Aorta (tissue), 5 donors: ENCODE data around the gene GPX4. TPM values are rescaled to one million over a fixed set of nuclear protein-coding genes. Genes with fewer than 3 reads are reported as not detected.

Experiments used
- ATAC-seq: fragments of 200-7000 bp; cut with Tn5 transposase; one replicate; pipeline ENCODE4 v1.9.1; 2022; ENCODE audit warnings: moderate library complexity; ENCODE audit not compliant: low FRiP score
- DNase-seq, 2 donors: peaks; one replicate each; pipeline ENCODE4 v3.0.0-alpha.2; 2020
- H3K27ac ChIP-seq, 2 donors: one replicate each; pipeline ENCODE4 v1.5.1; 2013; ENCODE audit warnings: low read length in 2 of 2, mild to moderate bottlenecking in 2 of 2, moderate library complexity in 2 of 2, control low read depth in 1 of 2, inconsistent platforms in 1 of 2, low read depth in 1 of 2
- H3K27me3 ChIP-seq, 2 donors: one replicate each; pipeline ENCODE4 v1.6.1; 2013; ENCODE audit warnings: control low read depth in 1 of 2, low read length in 1 of 2, mild to moderate bottlenecking in 1 of 2, moderate library complexity in 1 of 2; ENCODE audit not compliant: insufficient read depth in 2 of 2, control insufficient read depth in 1 of 2
- H3K36me3 ChIP-seq, 2 donors: one replicate each; pipeline ENCODE4 v1.6.1; 2013; ENCODE audit warnings: control low read depth in 1 of 2, low read length in 1 of 2, mild to moderate bottlenecking in 1 of 2; ENCODE audit not compliant: insufficient read depth in 2 of 2, control insufficient read depth in 1 of 2
- H3K4me1 ChIP-seq, 2 donors: one replicate each; pipeline ENCODE4 v1.6.1; 2013; ENCODE audit warnings: low read length in 2 of 2, control low read depth in 1 of 2, mild to moderate bottlenecking in 1 of 2, moderate library complexity in 1 of 2; ENCODE audit not compliant: insufficient read depth in 2 of 2, control insufficient read depth in 1 of 2
- H3K4me3 ChIP-seq, 2 donors: one replicate each; pipeline ENCODE4 v1.5.1; 2013; ENCODE audit warnings: low read length in 2 of 2, control low read depth in 1 of 2, mild to moderate bottlenecking in 1 of 2
- H3K9me3 ChIP-seq: one replicate; pipeline ENCODE4 v1.6.1; 2013; ENCODE audit warnings: mild to moderate bottlenecking, low read length; ENCODE audit not compliant: control insufficient read depth
- whole genome bisulfite sequencing, 2 donors: extraction: QIAGEN DNeasy Blood & Tissue Kit; methylation state at CpG; one replicate each; pipeline ENCODE4 v1.1.7; 2013; 5-methylcytosine and 5-hydroxymethylcytosine counted together
- intact Hi-C, 2 donors: fragments of 100-400 bp; cut with DNase I; formaldehyde crosslinking; loops; one replicate each; pipeline versions ENCODE4 v1.14.2 to v1.15.0; 2022
- polyA plus RNA-seq, 2 donors: library from polyadenylated mRNA; stranded (reverse); fragments of 200-250 nt; gene quantifications; one replicate each; pipeline ENCODE4 v1.2.3, GENCODE V29; 2013
- total RNA-seq, 2 donors: library from RNA; stranded (reverse); fragmentation: NEBNext Ultra II Directional; extraction: Animal tissue kit (Norgen Biotek cat#: 25700); gene quantifications; one replicate each; pipeline ENCODE4 v1.2.1, GENCODE V29; 2021
- donor health status: healthy with polysubstance abuse.
- donor health status: Bipolar disorder and iron deficiency.
- donor health status: DM: no; HTN: no; CAD: no.
- donor health status: DM: no; HTN: no; CAD: no.
- donor health status: DM: yes; HTN: yes; CAD: no.

GPX4 gene
- total and polyA plus RNA-seq, 4 donors: 165 to 786 (median 466) TPM

GRCh38 chr19:1066748-1067340, 37.0 kb upstream of the GPX4 start, which contains the start of gene ARHGAP45:
Gene ARHGAP45 (plus strand): TSS chr19:1067167. CDS start chr19:1067406, 239 bp downstream.
- intact Hi-C loops: no loop called here
- Histone ChIP-seq H3K27ac (no peak within 1 kb of the TSS), H3K27me3 (no peaks in the 10 kb centered on the region), H3K36me3 (no peaks in the 10 kb centered on the region), H3K4me1 (no peaks in the 10 kb centered on the region), H3K9me3 (no peaks in the 10 kb centered on the region), H3K4me3 (peak within 1 kb of the TSS in 1 of 2 donors; percentile 15)
- WGBS, 2 donors: 6% methylated on average over 49 to 61 of the region's 61 CpGs
- DNase-seq (peak; percentile 74 to 83), ATAC-seq (no peak)

GRCh38 chr19:1067341-1067957, 36.3 kb upstream of the GPX4 start:
- Histone ChIP-seq H3K4me3 (peak overlapping the region in 1 of 2 donors; percentile 15), H3K36me3 (no peaks in the 10 kb centered on the region), H3K4me1 (no peaks in the 10 kb centered on the region), H3K9me3 (no peaks in the 10 kb centered on the region), H3K27me3 (no peaks in the 10 kb centered on the region), H3K27ac (no peak overlapping the region)
- 4 to 5% methylated on average over 33 to 38 of the region's 38 CpGs for WGBS, 2 donors
- peak; percentile 53 to 77 for DNase-seq
- intact Hi-C loops: no loop called here
- ATAC-seq: no peak

- no peaks in the 10 kb centered on the region for H3K36me3 ChIP-seq
- no peak overlapping the region for H3K4me3 ChIP-seq
- 72 to 76% methylated on average over 45 of the region's 45 CpGs for WGBS, 2 donors
- ATAC-seq (peak; percentile 4), DNase-seq (peak; percentile 76 to 85)
- H3K27me3 ChIP-seq: no peaks in the 10 kb centered on the region
- H3K9me3 ChIP-seq: no peaks in the 10 kb centered on the region
- no peak overlapping the region for H3K27ac ChIP-seq
- intact Hi-C loops: no loop called here
- H3K4me1 ChIP-seq: no peaks in the 10 kb centered on the region
Observed at GRCh38 chr19:1068009-1069001, 35.5 kb upstream of the GPX4 start.

GRCh38 chr19:1069009-1069779, 34.6 kb upstream of the GPX4 start:
- Histone ChIP-seq H3K27ac (no peak overlapping the region), H3K27me3 (no peaks in the 10 kb centered on the region), H3K36me3 (no peaks in the 10 kb centered on the region), H3K9me3 (no peaks in the 10 kb centered on the region), H3K4me1 (no peaks in the 10 kb centered on the region), H3K4me3 (no peak overlapping the region)
- intact Hi-C loops: no loop called here
- peak; percentile 34 for ATAC-seq
- DNase-seq: peak; percentile 83 to 91
- WGBS, 2 donors: 46 to 49% methylated on average over 25 of the region's 25 CpGs

- 7 to 12% methylated on average over 21 of the region's 21 CpGs for WGBS, 2 donors
- peak in 1 of 2 donors; percentile 47 for DNase-seq
- no peak overlapping the region for H3K4me3 ChIP-seq
- H3K4me1 ChIP-seq: no peaks in the 10 kb centered on the region
- ATAC-seq: no peak
- intact Hi-C loops: no loop called here
- no peak overlapping the region for H3K27ac ChIP-seq
- H3K27me3 ChIP-seq: no peaks in the 10 kb centered on the region
- no peaks in the 10 kb centered on the region for H3K36me3 ChIP-seq
- H3K9me3 ChIP-seq: no peaks in the 10 kb centered on the region
Observed at GRCh38 chr19:1070576-1070930, 33.2 kb upstream of the GPX4 start.

GRCh38 chr19:1070931-1071791, 32.6 kb upstream of the GPX4 start:
- 4 to 6% methylated on average over 90 to 99 of the region's 99 CpGs for WGBS, 2 donors
- intact Hi-C loops: no loop called here
- no peaks in the 10 kb centered on the region for H3K36me3 ChIP-seq
- DNase-seq (peak; percentile 53 to 81), ATAC-seq (no peak)
- H3K4me1 ChIP-seq: no peaks in the 10 kb centered on the region
- no peaks in the 10 kb centered on the region for H3K27me3 ChIP-seq
- no peak overlapping the region for H3K27ac ChIP-seq
- H3K9me3 ChIP-seq: no peaks in the 10 kb centered on the region
- H3K4me3 ChIP-seq: no peak overlapping the region

- DNase-seq (no peak), ATAC-seq (no peak)
- no peaks in the 10 kb centered on the region for H3K9me3 ChIP-seq
- H3K27ac ChIP-seq: no peak overlapping the region
- no peak overlapping the region for H3K4me3 ChIP-seq
- H3K27me3 ChIP-seq: no peaks in the 10 kb centered on the region
- no peaks in the 10 kb centered on the region for H3K36me3 ChIP-seq
- WGBS, 2 donors: 85 to 89% methylated on average over 11 of the region's 11 CpGs
- intact Hi-C loops: no loop called here
- no peaks in the 10 kb centered on the region for H3K4me1 ChIP-seq
Observed at GRCh38 chr19:1072371-1073015, 31.3 kb upstream of the GPX4 start.
